ENCODE results near the gene FLAD1. TPM values are rescaled to one million over a fixed set of nuclear protein-coding genes. Genes with fewer than 3 reads are reported as not detected.

FLAD1 gene
- total RNA-seq, 4 donors from 2014 or later: 26.6 to 36.8 (median 31.7) TPM

DNA sequence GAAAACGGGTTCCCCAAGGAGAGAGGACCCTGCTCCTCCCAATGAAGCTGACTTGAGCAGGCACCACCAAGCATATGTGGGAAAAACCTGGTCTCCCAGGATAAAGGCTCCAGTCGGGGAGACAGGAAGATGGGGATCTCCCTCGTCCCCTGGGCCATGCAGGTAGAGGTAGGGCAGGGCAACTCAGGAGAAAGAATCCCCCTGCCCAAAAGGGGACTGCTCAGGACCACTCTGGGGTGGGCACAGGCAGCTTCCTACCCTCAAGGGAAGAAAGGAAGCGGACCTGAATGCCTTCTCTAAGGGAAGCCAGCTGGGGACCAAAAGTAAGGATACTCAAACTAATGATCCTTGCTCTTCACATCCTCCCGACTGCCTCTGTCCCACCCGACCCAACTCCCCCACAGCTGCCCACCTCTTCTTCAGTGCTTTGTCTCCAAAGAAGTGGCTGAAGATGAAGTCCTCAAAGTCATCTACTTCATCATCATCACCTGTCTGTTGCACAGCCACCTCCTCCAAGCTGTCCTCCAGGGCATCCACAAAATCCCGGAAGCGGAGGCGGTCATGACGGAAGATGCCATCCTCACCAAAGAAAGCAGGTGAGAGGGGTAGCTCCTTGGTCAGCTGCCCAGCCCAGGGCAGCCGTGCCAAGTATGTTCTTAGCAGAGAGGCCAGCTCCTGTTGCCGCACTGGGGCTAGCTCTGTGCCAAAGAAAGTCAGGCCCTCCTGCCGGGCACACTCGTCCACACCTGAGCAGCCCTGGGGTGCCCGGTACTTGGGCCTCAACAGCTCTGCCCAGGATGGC lies 37.8 kb upstream of the FLAD1 start:
- TF ChIP-seq, protein P1, sequence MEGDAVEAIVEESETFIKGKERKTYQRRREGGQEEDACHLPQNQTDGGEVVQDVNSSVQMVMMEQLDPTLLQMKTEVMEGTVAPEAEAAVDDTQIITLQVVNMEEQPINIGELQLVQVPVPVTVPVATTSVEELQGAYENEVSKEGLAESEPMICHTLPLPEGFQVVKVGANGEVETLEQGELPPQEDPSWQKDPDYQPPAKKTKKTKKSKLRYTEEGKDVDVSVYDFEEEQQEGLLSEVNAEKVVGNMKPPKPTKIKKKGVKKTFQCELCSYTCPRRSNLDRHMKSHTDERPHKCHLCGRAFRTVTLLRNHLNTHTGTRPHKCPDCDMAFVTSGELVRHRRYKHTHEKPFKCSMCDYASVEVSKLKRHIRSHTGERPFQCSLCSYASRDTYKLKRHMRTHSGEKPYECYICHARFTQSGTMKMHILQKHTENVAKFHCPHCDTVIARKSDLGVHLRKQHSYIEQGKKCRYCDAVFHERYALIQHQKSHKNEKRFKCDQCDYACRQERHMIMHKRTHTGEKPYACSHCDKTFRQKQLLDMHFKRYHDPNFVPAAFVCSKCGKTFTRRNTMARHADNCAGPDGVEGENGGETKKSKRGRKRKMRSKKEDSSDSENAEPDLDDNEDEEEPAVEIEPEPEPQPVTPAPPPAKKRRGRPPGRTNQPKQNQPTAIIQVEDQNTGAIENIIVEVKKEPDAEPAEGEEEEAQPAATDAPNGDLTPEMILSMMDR (IDR thresholded peaks at IDR 0.05 in 4 of 5, conservative IDR thresholded peaks at IDR 0.05 in 1 of 5): no peak
- TF ChIP-seq POLR2A (IDR thresholded peaks at IDR 0.05): no peak

DNA sequence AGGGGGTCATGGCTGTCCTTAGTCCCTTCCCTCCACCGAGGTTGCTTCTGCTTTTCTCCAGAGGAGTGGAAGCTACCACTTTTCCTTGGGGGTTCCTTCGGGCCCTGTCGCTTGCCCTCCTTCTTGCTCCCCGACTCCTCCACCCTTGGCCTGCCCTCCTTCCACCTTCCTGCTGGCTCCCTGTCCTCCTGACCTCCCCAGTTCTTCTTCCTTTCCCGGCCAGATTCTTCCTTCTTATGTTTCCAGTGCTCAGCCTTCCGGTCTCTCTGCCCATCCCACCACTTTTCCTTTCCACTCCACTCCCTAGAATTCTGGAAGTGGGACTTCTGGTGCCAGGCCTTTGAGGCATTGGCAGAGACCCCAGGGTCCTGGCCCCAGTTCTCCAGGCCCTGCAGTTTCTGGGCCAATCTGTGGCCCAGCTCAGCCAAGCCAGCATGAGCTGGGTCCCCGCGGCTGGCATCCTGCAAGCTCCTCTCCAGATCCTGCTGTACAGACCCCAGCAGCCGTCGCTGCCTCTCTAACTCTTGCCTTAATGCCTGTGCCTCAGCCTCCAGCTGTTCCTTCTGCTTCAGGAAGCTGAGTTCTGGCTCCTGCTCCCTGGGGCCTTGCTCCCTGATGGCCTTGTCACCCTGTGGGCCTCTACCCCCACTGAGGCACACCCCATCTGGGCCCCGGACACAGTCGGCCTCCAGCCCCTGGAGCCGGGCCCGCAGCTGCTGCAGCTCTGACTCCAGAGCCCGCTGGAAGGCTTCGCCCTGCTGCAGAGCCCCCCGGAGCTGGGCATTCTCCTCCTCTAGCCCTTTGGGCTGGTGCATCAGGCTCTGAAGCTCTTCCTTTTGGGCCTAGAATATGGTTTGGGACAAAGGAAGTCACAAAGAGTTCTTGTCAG lies 36.9 kb upstream of the FLAD1 start:
- Histone ChIP-seq H3K36me3 (peaks cover 0 to 45% of the 10 kb centered on the region in 2 donors), H3K27ac (peak overlapping the region in 3 of 4 donors; percentile 3 to 68 (median 35)), H3K9me3 (no peaks in the 10 kb centered on the region), H3K27me3 (no peaks in the 10 kb centered on the region), H3K4me3 (no peak overlapping the region), H3K4me1 (peaks cover 2 to 9% of the 10 kb centered on the region in 2 donors)
- in situ Hi-C loops (cut with MboI; ENCODE audit: low sequenced_read_pairs in 4 of 4) (no loop called here), intact Hi-C loops (cut with DNase I; ENCODE audit: low total_unique reads) (no loop called here)
- TF ChIP-seq, protein P1 (IDR thresholded peaks at IDR 0.05 in 4 of 5, conservative IDR thresholded peaks at IDR 0.05 in 1 of 5): no peak
- no peak for TF ChIP-seq POLR2A (IDR thresholded peaks at IDR 0.05)
- DNase-seq (no peak), ATAC-seq (no peak)

More for the DNA sequence above, 37.8 kb upstream of the FLAD1 start:
- Histone ChIP-seq H3K36me3 (peaks cover 0 to 37% of the 10 kb centered on the region in 2 donors), H3K27ac (peak overlapping the region in 3 of 4 donors; percentile 10 to 68 (median 61)), H3K27me3 (no peaks in the 10 kb centered on the region), H3K4me1 (peaks cover 2 to 9% of the 10 kb centered on the region in 2 donors), H3K9me3 (no peaks in the 10 kb centered on the region), H3K4me3 (no peak overlapping the region)
- in situ Hi-C loops (cut with MboI; ENCODE audit: low sequenced_read_pairs in 4 of 4) (no loop called here), intact Hi-C loops (cut with DNase I; ENCODE audit: low total_unique reads) (no loop called here)
- ATAC-seq (no peak), DNase-seq (no peak)

GRCh38 chr1:154948079-154948478 lies 35.1 kb upstream of the FLAD1 start:
- ATAC-seq (no peak), DNase-seq (no peak)
- H3K27me3 ChIP-seq: no peaks in the 10 kb centered on the region
- no peak overlapping the region for H3K4me3 ChIP-seq
- no peak for TF ChIP-seq POLR2A (IDR thresholded peaks at IDR 0.05)
- TF ChIP-seq, protein P1 (IDR thresholded peaks at IDR 0.05 in 4 of 5, conservative IDR thresholded peaks at IDR 0.05 in 1 of 5): no peak
- H3K9me3 ChIP-seq: no peaks in the 10 kb centered on the region
- no peak overlapping the region for H3K27ac ChIP-seq
- peaks cover 0 to 49% of the 10 kb centered on the region in 2 donors for H3K36me3 ChIP-seq
- intact Hi-C loops (cut with DNase I; ENCODE audit: low total_unique reads): no loop called here
- in situ Hi-C loops (cut with MboI; ENCODE audit: low sequenced_read_pairs in 4 of 4): no loop called here
- H3K4me1 ChIP-seq: peaks cover 16 to 21% of the 10 kb centered on the region in 2 donors

- H3K9me3 ChIP-seq: no peaks in the 10 kb centered on the region
- in situ Hi-C loops (cut with MboI; ENCODE audit: low sequenced_read_pairs in 4 of 4) (loop anchor here in 1 of 4 donors (25.0 kb wide), 1 partner anchor 110 kb away; the partner anchor contains the start of genes ADAM15 and EFNA4), intact Hi-C loops (cut with DNase I; ENCODE audit: low total_unique reads) (no loop called here)
- ATAC-seq: no peak
- no peak overlapping the region for H3K4me3 ChIP-seq
- no peak for DNase-seq
- H3K27ac ChIP-seq: peak overlapping the region in 2 of 4 donors; percentile 27 to 93
- peaks cover 47% of the 10 kb centered on the region in 2 donors for H3K4me1 ChIP-seq
- peaks cover 0 to 31% of the 10 kb centered on the region in 2 donors for H3K36me3 ChIP-seq
- TF ChIP-seq, protein P1 (IDR thresholded peaks at IDR 0.05 in 4 of 5, conservative IDR thresholded peaks at IDR 0.05 in 1 of 5): no peak
- no peak for TF ChIP-seq POLR2A (IDR thresholded peaks at IDR 0.05)
- no peaks in the 10 kb centered on the region for H3K27me3 ChIP-seq
Measured at GRCh38 chr1:154951901-154952657, 31.1 kb upstream of the FLAD1 start.

Measured in gastrocnemius medialis (tissue), 4 donors.